Astrocyte (in vitro differentiated cells and primary cell): Measurements from ENCODE around the gene DMKN. TPM values are rescaled to one million over a fixed set of nuclear protein-coding genes. Genes with fewer than 3 reads are reported as not detected.

Source experiments
- DNase-seq: peaks from one replicate; pipeline ENCODE4 v3.0.0-alpha.2; 2010; ENCODE audit warnings: low read depth
- FAIRE-seq: peaks from 2 replicates; lab custom pipeline; 2011; peaks lifted over from hg19 to GRCh38; lab: Jason Lieb, UNC
- H2AFZ ChIP-seq: 2 replicates; pipeline ENCODE4 v1.6.0; 2012; ENCODE audit warnings: low read depth, low read length, inconsistent platforms
- H3K27ac ChIP-seq: 2 replicates; pipeline ENCODE4 v1.5.1; 2011; ENCODE audit warnings: low read depth, low read length, inconsistent platforms
- H3K27me3 ChIP-seq: 2 replicates; pipeline ENCODE4 v1.6.0; 2011; ENCODE audit warnings: low read length, inconsistent platforms; ENCODE audit not compliant: insufficient read depth
- H3K36me3 ChIP-seq: 2 replicates; pipeline ENCODE4 v1.5.1; 2011; ENCODE audit warnings: low read length, inconsistent platforms; ENCODE audit not compliant: insufficient read depth
- H3K4me1 ChIP-seq: 2 replicates; pipeline ENCODE4 v1.5.1; 2011; ENCODE audit warnings: low read length, inconsistent platforms; ENCODE audit not compliant: insufficient read depth
- H3K4me2 ChIP-seq: 2 replicates; pipeline ENCODE4 v1.6.0; 2012; ENCODE audit warnings: low read length, inconsistent platforms
- H3K4me3 ChIP-seq: 2 replicates; pipeline ENCODE4 v1.5.1; 2011; ENCODE audit warnings: low read depth, mild to moderate bottlenecking, low read length, inconsistent platforms; ENCODE audit not compliant: insufficient read depth
- H3K79me2 ChIP-seq: 2 replicates; pipeline ENCODE4 v1.6.0; 2012; ENCODE audit warnings: mild to moderate bottlenecking, low read length, inconsistent platforms; ENCODE audit not compliant: insufficient read depth
- H3K9ac ChIP-seq: 2 replicates; pipeline ENCODE4 v1.6.0; 2012; ENCODE audit warnings: mild to moderate bottlenecking, low read length, inconsistent platforms
- H3K9me3 ChIP-seq: 2 replicates; pipeline ENCODE4 v1.5.1; 2012; ENCODE audit warnings: low read depth, mild to moderate bottlenecking, low read length, inconsistent platforms; ENCODE audit not compliant: insufficient read depth
- H4K20me1 ChIP-seq: 2 replicates; pipeline ENCODE4 v1.6.0; 2012; ENCODE audit warnings: low read length, inconsistent platforms; ENCODE audit not compliant: insufficient read depth
- H3K27ac Mint-ChIP-seq: one replicate; pipeline ENCODE4 v1.8.0; 2021; ENCODE audit warnings: mild to moderate bottlenecking, mixed read lengths; ENCODE audit not compliant: unreplicated experiment
- H3K27me3 Mint-ChIP-seq: one replicate; pipeline ENCODE4 v1.8.0; 2021; ENCODE audit warnings: low read depth, mixed read lengths; ENCODE audit not compliant: unreplicated experiment
- H3K36me3 Mint-ChIP-seq: one replicate; pipeline ENCODE4 v1.8.0; 2021; ENCODE audit warnings: low read depth, mixed read lengths; ENCODE audit not compliant: unreplicated experiment
- H3K4me1 Mint-ChIP-seq: one replicate; pipeline ENCODE4 v1.8.0; 2021; ENCODE audit warnings: low read depth, mixed read lengths; ENCODE audit not compliant: unreplicated experiment
- H3K4me3 Mint-ChIP-seq: one replicate; pipeline ENCODE4 v1.8.0; 2021; ENCODE audit warnings: mild to moderate bottlenecking, moderate library complexity, mixed read lengths; ENCODE audit not compliant: unreplicated experiment
- H3K9me3 Mint-ChIP-seq: one replicate; pipeline ENCODE4 v1.8.0; 2021; ENCODE audit warnings: mild to moderate bottlenecking, mixed read lengths; ENCODE audit not compliant: unreplicated experiment
- CTCF ChIP-seq: IDR thresholded peaks from 2 replicates; pipeline ENCODE4 v1.5.1; 2011; ENCODE audit warnings: low read depth, mild to moderate bottlenecking, inconsistent platforms, low read length, moderate library complexity; ENCODE audit not compliant: insufficient read depth
- EZH2 ChIP-seq: IDR thresholded peaks from 2 replicates; pipeline ENCODE4 v1.6.1; 2012; ENCODE audit warnings: mild to moderate bottlenecking, low read length, inconsistent platforms; ENCODE audit not compliant: insufficient read depth
- total RNA-seq: library from RNA; stranded (reverse); gene quantifications from 2 replicates; pipeline ENCODE4 v1.2.1, GENCODE V29; 2021

Gene DMKN
- total RNA-seq, 1 donor from 2014 or later = 56.9 TPM

DNA sequence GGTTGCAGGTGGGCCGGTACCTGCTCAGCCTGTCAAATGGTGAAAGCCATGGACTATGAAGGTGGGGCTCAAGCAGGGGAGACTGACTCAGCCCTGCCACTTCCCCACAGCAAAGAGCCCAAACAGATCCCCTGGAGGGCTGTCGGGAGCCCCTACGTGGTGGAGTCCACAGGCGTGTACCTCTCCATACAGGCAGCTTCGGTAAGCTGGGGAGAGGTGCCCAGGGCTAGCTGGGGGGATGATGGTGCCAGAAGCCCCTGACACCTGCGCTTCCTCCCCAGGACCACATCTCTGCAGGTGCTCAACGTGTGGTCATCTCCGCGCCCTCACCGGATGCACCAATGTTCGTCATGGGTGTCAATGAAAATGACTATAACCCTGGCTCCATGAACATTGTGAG lies 28.8 kb upstream of the DMKN start:
- Histone ChIP-seq H3K79me2 (peaks cover 36% of the 10 kb centered on the region), H3K36me3 (no peaks in the 10 kb centered on the region), H3K9me3 (no peaks in the 10 kb centered on the region), H3K4me2 (no peak overlapping the region), H4K20me1 (peaks cover 4% of the 10 kb centered on the region), H3K27ac (no peak overlapping the region), H3K27me3 (no peaks in the 10 kb centered on the region), H3K9ac (no peak overlapping the region), H3K4me3 (no peak overlapping the region), H2AFZ (no peak overlapping the region), H3K4me1 (peaks cover 15% of the 10 kb centered on the region)
- Mint-ChIP-seq H3K36me3 (peaks cover 22% of the 10 kb centered on the region), H3K27me3 (no peaks in the 10 kb centered on the region), H3K4me3 (no peak overlapping the region), H3K9me3 (no peaks in the 10 kb centered on the region), H3K4me1 (peaks cover 8% of the 10 kb centered on the region), H3K27ac (no peak overlapping the region)
- DNase-seq = no peak
- FAIRE-seq = no peak
- TF ChIP-seq EZH2 = no peak
- no peak for TF ChIP-seq CTCF

DNA sequence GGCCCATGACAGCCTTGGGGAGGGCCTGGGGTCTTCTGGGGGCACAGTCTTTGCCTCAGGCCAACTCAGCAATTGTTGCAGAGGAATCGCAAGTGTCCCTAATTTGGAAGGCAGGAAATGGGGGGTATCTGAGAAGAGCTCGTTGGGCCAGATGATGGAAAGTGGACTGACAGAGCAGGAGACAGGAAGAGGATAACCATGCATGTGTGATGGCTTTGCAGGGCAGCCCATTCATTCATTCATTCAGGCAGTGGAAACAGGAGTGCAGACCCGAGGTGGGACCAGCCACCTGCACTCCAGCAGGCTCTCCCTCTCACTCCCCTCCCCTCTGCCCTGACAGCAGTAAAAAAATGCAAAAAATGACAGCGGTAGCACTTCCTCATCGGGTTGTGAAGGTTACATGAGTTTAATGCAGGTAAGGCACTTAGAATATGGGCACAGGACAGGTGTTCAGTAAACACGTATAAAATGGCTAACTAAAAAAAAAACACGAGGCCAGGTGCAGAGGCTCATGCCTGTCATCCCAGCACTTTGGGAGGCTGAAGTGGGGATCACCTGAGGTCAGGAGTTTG lies 27.0 kb upstream of the DMKN start:
- no peak overlapping the region for H2AFZ ChIP-seq
- FAIRE-seq = no peak
- no peaks in the 10 kb centered on the region for H3K9me3 ChIP-seq
- no peak for DNase-seq
- H3K4me2 ChIP-seq = no peak overlapping the region
- TF ChIP-seq EZH2 (no peak), CTCF (no peak)
- H3K79me2 ChIP-seq = peaks cover 18% of the 10 kb centered on the region
- no peak overlapping the region for H3K27ac Mint-ChIP-seq
- H3K36me3 Mint-ChIP-seq = peaks cover 18% of the 10 kb centered on the region
- peaks cover 6% of the 10 kb centered on the region for H3K4me1 ChIP-seq
- H3K36me3 ChIP-seq = no peaks in the 10 kb centered on the region
- H3K9ac ChIP-seq = no peak overlapping the region
- H3K4me1 Mint-ChIP-seq = peaks cover 3% of the 10 kb centered on the region
- H3K9me3 Mint-ChIP-seq = no peaks in the 10 kb centered on the region
- no peaks in the 10 kb centered on the region for H3K27me3 ChIP-seq
- H3K4me3 Mint-ChIP-seq = no peak overlapping the region
- H3K27me3 Mint-ChIP-seq = no peaks in the 10 kb centered on the region
- no peak overlapping the region for H3K4me3 ChIP-seq
- H3K27ac ChIP-seq = no peak overlapping the region
- no peaks in the 10 kb centered on the region for H4K20me1 ChIP-seq

DNA sequence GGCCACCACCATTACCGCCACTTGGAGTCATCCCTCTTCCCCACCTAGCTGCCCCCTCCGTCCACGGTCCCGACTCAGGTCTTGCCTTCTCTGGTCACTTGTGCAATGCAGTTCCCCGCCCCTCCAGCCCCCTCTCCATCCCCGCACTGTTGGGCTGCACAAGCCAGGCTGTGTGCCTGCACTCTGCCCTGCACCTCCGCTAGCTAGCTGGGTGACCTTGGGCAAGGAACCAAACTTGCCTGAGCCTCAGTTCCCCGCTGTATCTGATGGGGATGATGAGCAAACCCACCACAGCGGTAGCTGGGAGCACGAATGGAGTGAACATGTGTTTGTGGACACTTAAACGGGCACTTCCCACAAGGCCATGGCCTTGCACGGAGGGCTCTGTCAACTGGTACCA lies 26.4 kb upstream of the DMKN start:
- DNase-seq = no peak
- H3K4me1 Mint-ChIP-seq = peaks cover 3% of the 10 kb centered on the region
- no peak overlapping the region for H3K4me3 Mint-ChIP-seq
- Histone ChIP-seq H3K4me3 (no peak overlapping the region), H3K27ac (no peak overlapping the region), H3K9me3 (no peaks in the 10 kb centered on the region), H4K20me1 (no peaks in the 10 kb centered on the region), H3K79me2 (peaks cover 13% of the 10 kb centered on the region), H3K27me3 (no peaks in the 10 kb centered on the region), H3K36me3 (no peaks in the 10 kb centered on the region), H2AFZ (no peak overlapping the region), H3K4me2 (no peak overlapping the region), H3K4me1 (peaks cover 6% of the 10 kb centered on the region), H3K9ac (no peak overlapping the region)
- TF ChIP-seq EZH2 = no peak
- no peak for TF ChIP-seq CTCF
- H3K36me3 Mint-ChIP-seq = peaks cover 18% of the 10 kb centered on the region
- H3K27ac Mint-ChIP-seq = no peak overlapping the region
- H3K27me3 Mint-ChIP-seq = peaks cover 1% of the 10 kb centered on the region
- FAIRE-seq = no peak
- no peaks in the 10 kb centered on the region for H3K9me3 Mint-ChIP-seq
